AG04450 (cell line): Measurements from ENCODE around the gene CCDC187. TPM values are rescaled to one million over a fixed set of nuclear protein-coding genes. Genes with fewer than 3 reads are reported as not detected.

Experiments
- CTCF ChIA-PET: fragments of 300-600, 350-600 bp; formaldehyde crosslinking; extraction: SDS; loops from one replicate; lab custom pipeline; 2022; ENCODE audit warnings: antibody characterized with exemption, inconsistent platforms; lab: Charles Lee
- POLR2A ChIA-PET: fragments of 350-600 bp; formaldehyde crosslinking; extraction: SDS; loops from one replicate; lab custom pipeline; 2021; ENCODE audit warnings: antibody characterized with exemption, inconsistent platforms; lab: Yijun Ruan, JAX
- DNase-seq: peaks from one replicate; pipeline ENCODE4 v3.0.0-alpha.2; 2011; ENCODE audit warnings: low read depth, low spot score
- H3K27ac ChIP-seq: one replicate; pipeline ENCODE4 v1.5.1; 2012; ENCODE audit warnings: low read depth, low read length, control low read depth
- H3K27me3 ChIP-seq: one replicate; pipeline ENCODE4 v1.6.0; 2012; ENCODE audit warnings: low read length; ENCODE audit not compliant: control insufficient read depth, insufficient read depth
- H3K4me3 ChIP-seq: 2 replicates; pipeline ENCODE4 v1.5.1; 2011; ENCODE audit warnings: mild to moderate bottlenecking, low read depth, low read length, control low read depth
- H3K9me3 ChIP-seq: 2 replicates; pipeline ENCODE4 v1.5.1; 2012; ENCODE audit warnings: low read length; ENCODE audit not compliant: control insufficient read depth, insufficient read depth
- CTCF ChIP-seq: IDR thresholded peaks from 2 replicates; pipeline ENCODE4 v1.5.1; 2011; ENCODE audit warnings: low read depth, low read length, control low read depth, inconsistent platforms
- polyA plus RNA-seq: library from polyadenylated mRNA; depleted of rRNA; stranded (reverse); fragments of >200 nt; gene quantifications from 2 replicates; pipeline ENCODE4 v1.2.3, GENCODE V29; 2011

CCDC187 gene
- polyA plus RNA-seq, 1 experiment = not detected

GRCh38 chr9:136216541-136217244 lies 87.2 kb downstream of the CCDC187 start:
- no peak for DNase-seq

GRCh38 chr9:136213733-136214132 lies 90.2 kb downstream of the CCDC187 start:
- H3K9me3 ChIP-seq = peaks cover 4% of the 10 kb centered on the region
- H3K4me3 ChIP-seq = no peak overlapping the region
- no peak for TF ChIP-seq CTCF
- POLR2A ChIA-PET = no interaction called here
- no peaks in the 10 kb centered on the region for H3K27me3 ChIP-seq
- H3K27ac ChIP-seq = no peak overlapping the region
- no peak for DNase-seq
- CTCF ChIA-PET = interaction anchor here (2.1 kb wide), 1 partner anchor 12 kb away, joined by 10 read pairs; no protein-coding TSS in a partner anchor

More at GRCh38 chr9:136216541-136217244, 87.2 kb downstream of the CCDC187 start:
- POLR2A ChIA-PET = no interaction called here
- H3K9me3 ChIP-seq = peaks cover 4% of the 10 kb centered on the region
- H3K27me3 ChIP-seq = peaks cover 2% of the 10 kb centered on the region
- H3K4me3 ChIP-seq = no peak overlapping the region
- no peak overlapping the region for H3K27ac ChIP-seq
- CTCF ChIA-PET = no interaction called here
- no peak for TF ChIP-seq CTCF

GRCh38 chr9:136212345-136212950 lies 91.4 kb downstream of the CCDC187 start:
- H3K27ac ChIP-seq = no peak overlapping the region
- peaks cover 4% of the 10 kb centered on the region for H3K9me3 ChIP-seq
- TF ChIP-seq CTCF = no peak
- no peak overlapping the region for H3K4me3 ChIP-seq
- no peaks in the 10 kb centered on the region for H3K27me3 ChIP-seq
- DNase-seq = no peak
- POLR2A ChIA-PET = interaction anchor here (0.7 kb wide), 1 partner anchor 55 kb away, joined by 4 read pairs; no protein-coding TSS in a partner anchor
- CTCF ChIA-PET = interaction anchor here (0.6 kb wide), 1 partner anchor 12 kb away, joined by 3 read pairs; no protein-coding TSS in a partner anchor

GRCh38 chr9:136211441-136212344 lies 92.2 kb downstream of the CCDC187 start:
- POLR2A ChIA-PET = no interaction called here
- Histone ChIP-seq H3K4me3 (no peak overlapping the region), H3K27ac (no peak overlapping the region), H3K9me3 (peaks cover 4% of the 10 kb centered on the region), H3K27me3 (no peaks in the 10 kb centered on the region)
- no peak for DNase-seq
- CTCF ChIA-PET = interaction anchor here (0.6 kb wide), 1 partner anchor 13 kb away, joined by 3 read pairs; no protein-coding TSS in a partner anchor
- no peak for TF ChIP-seq CTCF
